ENCODE measurements around the gene FSD2. TPM values are rescaled to one million over a fixed set of nuclear protein-coding genes. Genes with fewer than 3 reads are reported as not detected.

Gene FSD2
- total RNA-seq, 1 donor from 2014 or later: 0.09 TPM

- Mint-ChIP-seq H3K4me1 (ENCODE audit: low read depth, unreplicated experiment) (peaks cover 7% of the 10 kb centered on the region), H3K9me3 (ENCODE audit: unreplicated experiment) (no peaks in the 10 kb centered on the region), H3K36me3 (ENCODE audit: low read depth, unreplicated experiment) (peaks cover 3% of the 10 kb centered on the region), H3K4me3 (ENCODE audit: unreplicated experiment) (no peak overlapping the region), H3K27me3 (ENCODE audit: low read depth, unreplicated experiment) (no peaks in the 10 kb centered on the region), H3K27ac (ENCODE audit: unreplicated experiment) (no peak overlapping the region)
- Histone ChIP-seq H3K9ac (ENCODE audit: low read length) (no peak overlapping the region), H3K27ac (ENCODE audit: low read depth, low read length) (no peak overlapping the region), H3K4me3 (ENCODE audit: insufficient read depth, low read depth, low read length) (no peak overlapping the region), H3K27me3 (ENCODE audit: insufficient read depth, low read length) (no peaks in the 10 kb centered on the region), H3K4me1 (ENCODE audit: insufficient read depth, low read length) (peaks cover 5% of the 10 kb centered on the region), H3K9me3 (ENCODE audit: insufficient read depth, low read depth, low read length) (no peaks in the 10 kb centered on the region), H3K4me2 (ENCODE audit: low read length) (no peak overlapping the region), H3K79me2 (ENCODE audit: insufficient read depth, low read length) (no peaks in the 10 kb centered on the region), H2AFZ (ENCODE audit: low read depth, low read length) (no peak overlapping the region), H3K36me3 (ENCODE audit: insufficient read depth, low read length) (peaks cover 1% of the 10 kb centered on the region), H4K20me1 (ENCODE audit: insufficient read depth, low read length) (no peaks in the 10 kb centered on the region)
- DNase-seq (ENCODE audit: low read depth): no peak
- TF ChIP-seq EZH2 (IDR thresholded peaks at IDR 0.05; ENCODE audit: insufficient read depth, low read length): no peak
- TF ChIP-seq CTCF (IDR thresholded peaks at IDR 0.05; ENCODE audit: insufficient read depth, low read depth, low read length): no peak
- FAIRE-seq: no peak
These were observed 37.7 kb upstream of the FSD2 start for GRCh38 chr15:82843566-82843965.

- H3K36me3 ChIP-seq (ENCODE audit: insufficient read depth, low read length): peaks cover 16% of the 10 kb centered on the region
- no peaks in the 10 kb centered on the region for H3K4me1 ChIP-seq (ENCODE audit: insufficient read depth, low read length)
- H3K27ac ChIP-seq (ENCODE audit: low read depth, low read length): no peak overlapping the region
- no peaks in the 10 kb centered on the region for H3K9me3 ChIP-seq (ENCODE audit: insufficient read depth, low read depth, low read length)
- FAIRE-seq: no peak
- H3K4me1 Mint-ChIP-seq (ENCODE audit: low read depth, unreplicated experiment): peaks cover 4% of the 10 kb centered on the region
- no peak for TF ChIP-seq EZH2 (IDR thresholded peaks at IDR 0.05; ENCODE audit: insufficient read depth, low read length)
- TF ChIP-seq CTCF (IDR thresholded peaks at IDR 0.05; ENCODE audit: insufficient read depth, low read depth, low read length): no peak
- no peaks in the 10 kb centered on the region for H3K9me3 Mint-ChIP-seq (ENCODE audit: unreplicated experiment)
- H3K4me2 ChIP-seq (ENCODE audit: low read length): no peak overlapping the region
- no peak overlapping the region for H3K9ac ChIP-seq (ENCODE audit: low read length)
- H3K79me2 ChIP-seq (ENCODE audit: insufficient read depth, low read length): peaks cover 4% of the 10 kb centered on the region
- H3K4me3 ChIP-seq (ENCODE audit: insufficient read depth, low read depth, low read length): no peak overlapping the region
- no peaks in the 10 kb centered on the region for H3K27me3 ChIP-seq (ENCODE audit: insufficient read depth, low read length)
- no peak for DNase-seq (ENCODE audit: low read depth)
- no peak overlapping the region for H3K27ac Mint-ChIP-seq (ENCODE audit: unreplicated experiment)
- no peaks in the 10 kb centered on the region for H3K27me3 Mint-ChIP-seq (ENCODE audit: low read depth, unreplicated experiment)
- H4K20me1 ChIP-seq (ENCODE audit: insufficient read depth, low read length): no peaks in the 10 kb centered on the region
- H3K4me3 Mint-ChIP-seq (ENCODE audit: unreplicated experiment): no peak overlapping the region
- H2AFZ ChIP-seq (ENCODE audit: low read depth, low read length): no peak overlapping the region
- peaks cover 18% of the 10 kb centered on the region for H3K36me3 Mint-ChIP-seq (ENCODE audit: low read depth, unreplicated experiment)
These were observed 34.3 kb upstream of the FSD2 start for GRCh38 chr15:82840166-82840565.

DNA sequence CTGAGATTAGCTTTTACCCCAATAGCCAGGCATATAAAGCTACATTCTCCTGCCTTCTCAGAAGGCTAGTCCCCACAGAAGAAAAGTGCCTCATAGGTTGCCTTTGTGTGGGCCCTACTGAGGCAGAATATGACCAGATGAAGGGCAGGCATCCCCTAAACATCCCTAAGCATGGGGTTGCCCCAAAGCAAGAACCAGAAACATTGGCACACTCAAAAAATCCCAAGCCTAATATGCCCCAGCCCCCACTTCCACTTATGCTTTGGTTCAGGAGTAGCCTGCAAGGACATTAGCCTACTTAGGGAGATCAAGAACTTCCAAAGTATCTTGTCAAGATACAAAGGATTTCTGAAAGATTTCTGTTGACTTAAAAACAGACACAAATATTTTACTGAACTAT, 33.3 kb upstream of the FSD2 start:
- H3K27ac Mint-ChIP-seq (ENCODE audit: unreplicated experiment): no peak overlapping the region
- FAIRE-seq: no peak

More for the DNA sequence above, 33.3 kb upstream of the FSD2 start:
- Histone ChIP-seq H3K79me2 (ENCODE audit: insufficient read depth, low read length) (peaks cover 4% of the 10 kb centered on the region), H4K20me1 (ENCODE audit: insufficient read depth, low read length) (no peaks in the 10 kb centered on the region), H3K9me3 (ENCODE audit: insufficient read depth, low read depth, low read length) (no peaks in the 10 kb centered on the region), H3K4me1 (ENCODE audit: insufficient read depth, low read length) (no peaks in the 10 kb centered on the region), H3K36me3 (ENCODE audit: insufficient read depth, low read length) (peaks cover 24% of the 10 kb centered on the region), H3K4me3 (ENCODE audit: insufficient read depth, low read depth, low read length) (no peak overlapping the region), H3K27me3 (ENCODE audit: insufficient read depth, low read length) (no peaks in the 10 kb centered on the region), H3K4me2 (ENCODE audit: low read length) (no peak overlapping the region), H3K9ac (ENCODE audit: low read length) (no peak overlapping the region), H2AFZ (ENCODE audit: low read depth, low read length) (no peak overlapping the region), H3K27ac (ENCODE audit: low read depth, low read length) (no peak overlapping the region)
- Mint-ChIP-seq H3K4me1 (ENCODE audit: low read depth, unreplicated experiment) (no peaks in the 10 kb centered on the region), H3K9me3 (ENCODE audit: unreplicated experiment) (no peaks in the 10 kb centered on the region), H3K4me3 (ENCODE audit: unreplicated experiment) (no peak overlapping the region), H3K36me3 (ENCODE audit: low read depth, unreplicated experiment) (peaks cover 18% of the 10 kb centered on the region), H3K27me3 (ENCODE audit: low read depth, unreplicated experiment) (no peaks in the 10 kb centered on the region)
- no peak for DNase-seq (ENCODE audit: low read depth)
- no peak for TF ChIP-seq EZH2 (IDR thresholded peaks at IDR 0.05; ENCODE audit: insufficient read depth, low read length)
- no peak for TF ChIP-seq CTCF (IDR thresholded peaks at IDR 0.05; ENCODE audit: insufficient read depth, low read depth, low read length)
